HepG2 (cell line): ENCODE measurements around the gene RHOG. TPM values are rescaled to one million over a fixed set of nuclear protein-coding genes. Genes with fewer than 3 reads are reported as not detected.

Experiments used
- BHLHE40 ChIP-seq: IDR thresholded peaks from 2 replicates; pipeline ENCODE4 v1.6.1; 2011; ENCODE audit warnings: low read length, improper control_type of control experiment
- MBD4 ChIP-seq: IDR thresholded peaks from 2 replicates; pipeline ENCODE4 v1.6.1; 2012; ENCODE audit warnings: low read length, inconsistent platforms, borderline replicate concordance
- NCOA5 ChIP-seq: sonication (generic); formaldehyde crosslinking; IDR thresholded peaks from 2 replicates; pipeline ENCODE4 v1.4.0; 2020; ENCODE audit warnings: missing genetic modification reagents
- REL ChIP-seq: sonication (generic); formaldehyde crosslinking; conservative IDR thresholded peaks from 2 replicates; pipeline ENCODE4 v1.8.0; 2022; ENCODE audit warnings: mild to moderate bottlenecking, missing genetic modification reagents, moderate library complexity
- RELA ChIP-seq: sonication (generic); formaldehyde crosslinking; IDR thresholded peaks from 2 replicates; pipeline ENCODE4 v1.4.0; 2020; ENCODE audit warnings: missing genetic modification reagents
- SRF ChIP-seq: IDR thresholded peaks from 2 replicates; pipeline ENCODE4 v1.6.1; 2011; ENCODE audit warnings: mild to moderate bottlenecking, low read depth, low read length, moderate library complexity
- SUZ12 ChIP-seq: fragments of 150-350 bp; IDR thresholded peaks from 2 replicates; pipeline ENCODE4 v1.6.1; 2014; ENCODE audit warnings: low read depth, low read length
- TAF1 ChIP-seq: sonication (generic); formaldehyde crosslinking; IDR thresholded peaks from 2 replicates; pipeline ENCODE4 v1.4.0; 2020; ENCODE audit warnings: missing genetic modification reagents
- TBX3 ChIP-seq: fragments of 450-650 bp; IDR thresholded peaks from 2 replicates; pipeline ENCODE4 v1.6.1; 2017; ENCODE audit warnings: antibody characterized with exemption, mild to moderate bottlenecking, inconsistent platforms, borderline replicate concordance
- TEAD2 ChIP-seq: sonication (generic); formaldehyde crosslinking; IDR thresholded peaks from 2 replicates; pipeline ENCODE4 v1.9.0; 2021; ENCODE audit warnings: missing genetic modification reagents
- ZNF12 ChIP-seq: sonication (generic); formaldehyde crosslinking; IDR thresholded peaks from 2 replicates; pipeline ENCODE4 v1.5.0; 2020; ENCODE audit warnings: missing genetic modification reagents
- ZNF138 ChIP-seq: sonication (generic); formaldehyde crosslinking; IDR thresholded peaks from 2 replicates; pipeline ENCODE4 v1.5.0; 2020; ENCODE audit warnings: mild to moderate bottlenecking, low read depth, missing genetic modification reagents
- ZNF460 ChIP-seq: sonication (generic); formaldehyde crosslinking; IDR thresholded peaks from 2 replicates; pipeline ENCODE4 v1.5.1; 2020; ENCODE audit warnings: missing genetic modification reagents, mild to moderate bottlenecking, borderline replicate concordance
- ZNF547 ChIP-seq: sonication (generic); formaldehyde crosslinking; IDR thresholded peaks from 2 replicates; pipeline ENCODE4 v1.5.1; 2020; ENCODE audit warnings: mild to moderate bottlenecking, missing genetic modification reagents
- ZNF678 ChIP-seq: sonication (generic); formaldehyde crosslinking; IDR thresholded peaks from 2 replicates; pipeline ENCODE4 v1.4.0; 2020; ENCODE audit warnings: mild to moderate bottlenecking, missing genetic modification reagents
- ZNF788 ChIP-seq: sonication (generic); formaldehyde crosslinking; IDR thresholded peaks from 2 replicates; pipeline ENCODE4 v1.5.0; 2020; ENCODE audit warnings: mild to moderate bottlenecking, missing genetic modification reagents, borderline replicate concordance
- ZNF850 ChIP-seq: sonication (generic); formaldehyde crosslinking; conservative IDR thresholded peaks from 2 replicates; pipeline ENCODE4 v1.9.0; 2021; ENCODE audit warnings: mild to moderate bottlenecking, missing genetic modification reagents
- ZSCAN29 ChIP-seq: sonication (generic); formaldehyde crosslinking; conservative IDR thresholded peaks from 2 replicates; pipeline ENCODE4 v1.4.0; 2020; ENCODE audit warnings: mild to moderate bottlenecking, missing genetic modification reagents
- polyA plus RNA-seq, 8 experiments: library from polyadenylated mRNA; depleted of rRNA in 3 of 8; stranded (reverse) in 7 of 8; unstranded in 1 of 8; fragments of >200 nt; fragmentation: Illumina TruSeq in 4 of 8; extraction: Trizol in 4 of 8; gene quantifications; 2 replicates each; pipeline versions ENCODE4 v1.2.1 to v1.2.3, GENCODE V29; 2011 to 2016; ENCODE audit warnings: low read depth in 4 of 8, missing spikeins in 1 of 8, mixed read lengths in 1 of 8; ENCODE audit not compliant: insufficient read depth in 1 of 8
- total RNA-seq, 5 experiments: library from RNA; depleted of rRNA; stranded (reverse); fragments of >200 nt; fragmentation: Illumina TruSeq; extraction: Trizol; gene quantifications; 2 replicates each; pipeline ENCODE4 v1.2.3, GENCODE V29; 2016; ENCODE audit warnings: low read depth in 1 of 5
- TF ChIP-seq, protein P1 (sequence below): sonication (generic); formaldehyde crosslinking; conservative IDR thresholded peaks from 2 replicates; pipeline ENCODE4 v1.4.0; 2020; ENCODE audit warnings: mild to moderate bottlenecking, missing genetic modification reagents, moderate library complexity
- TF ChIP-seq, protein P2 (sequence below): IDR thresholded peaks from 2 replicates; pipeline ENCODE4 v1.4.0; 2020; ENCODE audit warnings: mild to moderate bottlenecking, missing genetic modification reagents
- TF ChIP-seq, protein P3 (sequence below): sonication (generic); formaldehyde crosslinking; IDR thresholded peaks from 2 replicates; pipeline ENCODE4 v1.4.0; 2020; ENCODE audit warnings: mild to moderate bottlenecking, missing genetic modification reagents

The RHOG gene
- total and polyA plus RNA-seq, 2 of the 13 experiments (the other 11 are each of a cell fraction or from before 2014, with no cell fraction given), result 7.7 to 23.4 TPM

DNA sequence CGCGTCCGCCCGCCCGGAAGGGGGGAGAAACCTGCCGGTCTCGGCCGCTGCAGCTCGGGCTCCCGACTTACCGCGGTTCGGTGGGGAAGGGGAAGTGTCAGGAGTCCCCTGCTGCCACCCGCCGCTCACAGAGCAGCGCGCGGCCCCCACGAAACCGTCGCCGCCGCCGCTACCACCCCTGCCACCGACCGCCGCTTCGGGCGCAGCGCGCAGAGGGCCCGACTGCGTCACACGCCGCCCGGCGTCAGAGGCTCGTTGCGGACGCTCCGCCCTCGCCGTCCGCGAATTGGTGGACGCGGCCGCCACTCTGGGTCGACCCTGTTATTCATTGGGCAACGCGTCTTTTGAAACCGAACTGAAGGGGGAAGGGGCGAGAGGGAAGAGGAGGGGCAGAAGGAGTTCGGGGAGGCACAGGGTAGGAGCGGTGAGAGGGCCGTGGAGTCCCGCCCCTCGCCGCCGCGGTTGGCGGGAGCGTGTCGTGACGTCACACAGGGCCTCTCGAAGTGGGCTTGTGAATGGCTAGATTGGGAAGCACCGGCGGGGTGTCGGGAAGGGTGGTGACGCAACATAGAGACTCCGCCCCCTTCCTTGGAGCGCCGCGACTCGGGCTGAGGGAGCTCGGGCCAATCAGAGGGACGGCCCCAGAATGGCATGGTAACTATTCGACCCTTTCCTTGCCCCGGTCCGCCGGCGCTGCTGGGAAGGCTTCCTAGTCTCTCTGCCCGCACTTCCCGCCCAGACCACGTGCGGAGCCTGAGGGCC is 43.2 kb downstream of the RHOG start, which contains the start of gene NUP98 (continued):
- no peak; the same call in 1 of the 2 replicates for TF ChIP-seq ZNF460 (CRISPR knock-in tag)
- no peak for TF ChIP-seq ZNF138 (CRISPR knock-in tag)
- TF ChIP-seq NCOA5, result 0 out of 2 replicates have a peak, but pooled peaks have one; percentile 33
- peak; percentile 78; the same call in 1 of the 2 replicates for TF ChIP-seq ZNF547 (CRISPR knock-in tag)
- TF ChIP-seq ZNF850 (CRISPR knock-in tag), result no peak
- TF ChIP-seq, protein P1, sequence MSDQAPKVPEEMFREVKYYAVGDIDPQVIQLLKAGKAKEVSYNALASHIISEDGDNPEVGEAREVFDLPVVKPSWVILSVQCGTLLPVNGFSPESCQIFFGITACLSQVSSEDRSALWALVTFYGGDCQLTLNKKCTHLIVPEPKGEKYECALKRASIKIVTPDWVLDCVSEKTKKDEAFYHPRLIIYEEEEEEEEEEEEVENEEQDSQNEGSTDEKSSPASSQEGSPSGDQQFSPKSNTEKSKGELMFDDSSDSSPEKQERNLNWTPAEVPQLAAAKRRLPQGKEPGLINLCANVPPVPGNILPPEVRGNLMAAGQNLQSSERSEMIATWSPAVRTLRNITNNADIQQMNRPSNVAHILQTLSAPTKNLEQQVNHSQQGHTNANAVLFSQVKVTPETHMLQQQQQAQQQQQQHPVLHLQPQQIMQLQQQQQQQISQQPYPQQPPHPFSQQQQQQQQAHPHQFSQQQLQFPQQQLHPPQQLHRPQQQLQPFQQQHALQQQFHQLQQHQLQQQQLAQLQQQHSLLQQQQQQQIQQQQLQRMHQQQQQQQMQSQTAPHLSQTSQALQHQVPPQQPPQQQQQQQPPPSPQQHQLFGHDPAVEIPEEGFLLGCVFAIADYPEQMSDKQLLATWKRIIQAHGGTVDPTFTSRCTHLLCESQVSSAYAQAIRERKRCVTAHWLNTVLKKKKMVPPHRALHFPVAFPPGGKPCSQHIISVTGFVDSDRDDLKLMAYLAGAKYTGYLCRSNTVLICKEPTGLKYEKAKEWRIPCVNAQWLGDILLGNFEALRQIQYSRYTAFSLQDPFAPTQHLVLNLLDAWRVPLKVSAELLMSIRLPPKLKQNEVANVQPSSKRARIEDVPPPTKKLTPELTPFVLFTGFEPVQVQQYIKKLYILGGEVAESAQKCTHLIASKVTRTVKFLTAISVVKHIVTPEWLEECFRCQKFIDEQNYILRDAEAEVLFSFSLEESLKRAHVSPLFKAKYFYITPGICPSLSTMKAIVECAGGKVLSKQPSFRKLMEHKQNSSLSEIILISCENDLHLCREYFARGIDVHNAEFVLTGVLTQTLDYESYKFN, result peak; percentile 59
- TF ChIP-seq ZNF788, result peak; percentile 9; the same call in 1 of the 2 replicates
- TF ChIP-seq REL (CRISPR knock-in tag), result 0 out of 2 replicates have a peak, but pooled peaks have one; percentile 59
- peak; percentile 84; the same call in 1 of the 2 replicates for TF ChIP-seq TEAD2
- no peak for TF ChIP-seq ZNF12 (CRISPR knock-in tag)
- TF ChIP-seq MBD4, result no peak
- TF ChIP-seq TAF1 (CRISPR knock-in tag), result peak; percentile 67
- TF ChIP-seq BHLHE40, result no peak
- no peak for TF ChIP-seq SRF
- peak; percentile 30; the same call in 1 of the 2 replicates for TF ChIP-seq ZSCAN29 (CRISPR knock-in tag)
- peak; percentile 68; the same call in 1 of the 2 replicates for TF ChIP-seq ZNF678 (CRISPR knock-in tag)
- TF ChIP-seq, protein P2, sequence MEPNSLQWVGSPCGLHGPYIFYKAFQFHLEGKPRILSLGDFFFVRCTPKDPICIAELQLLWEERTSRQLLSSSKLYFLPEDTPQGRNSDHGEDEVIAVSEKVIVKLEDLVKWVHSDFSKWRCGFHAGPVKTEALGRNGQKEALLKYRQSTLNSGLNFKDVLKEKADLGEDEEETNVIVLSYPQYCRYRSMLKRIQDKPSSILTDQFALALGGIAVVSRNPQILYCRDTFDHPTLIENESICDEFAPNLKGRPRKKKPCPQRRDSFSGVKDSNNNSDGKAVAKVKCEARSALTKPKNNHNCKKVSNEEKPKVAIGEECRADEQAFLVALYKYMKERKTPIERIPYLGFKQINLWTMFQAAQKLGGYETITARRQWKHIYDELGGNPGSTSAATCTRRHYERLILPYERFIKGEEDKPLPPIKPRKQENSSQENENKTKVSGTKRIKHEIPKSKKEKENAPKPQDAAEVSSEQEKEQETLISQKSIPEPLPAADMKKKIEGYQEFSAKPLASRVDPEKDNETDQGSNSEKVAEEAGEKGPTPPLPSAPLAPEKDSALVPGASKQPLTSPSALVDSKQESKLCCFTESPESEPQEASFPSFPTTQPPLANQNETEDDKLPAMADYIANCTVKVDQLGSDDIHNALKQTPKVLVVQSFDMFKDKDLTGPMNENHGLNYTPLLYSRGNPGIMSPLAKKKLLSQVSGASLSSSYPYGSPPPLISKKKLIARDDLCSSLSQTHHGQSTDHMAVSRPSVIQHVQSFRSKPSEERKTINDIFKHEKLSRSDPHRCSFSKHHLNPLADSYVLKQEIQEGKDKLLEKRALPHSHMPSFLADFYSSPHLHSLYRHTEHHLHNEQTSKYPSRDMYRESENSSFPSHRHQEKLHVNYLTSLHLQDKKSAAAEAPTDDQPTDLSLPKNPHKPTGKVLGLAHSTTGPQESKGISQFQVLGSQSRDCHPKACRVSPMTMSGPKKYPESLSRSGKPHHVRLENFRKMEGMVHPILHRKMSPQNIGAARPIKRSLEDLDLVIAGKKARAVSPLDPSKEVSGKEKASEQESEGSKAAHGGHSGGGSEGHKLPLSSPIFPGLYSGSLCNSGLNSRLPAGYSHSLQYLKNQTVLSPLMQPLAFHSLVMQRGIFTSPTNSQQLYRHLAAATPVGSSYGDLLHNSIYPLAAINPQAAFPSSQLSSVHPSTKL (CRISPR knock-in tag), result peak; percentile 39
- TF ChIP-seq SUZ12, result no peak
- no peak for TF ChIP-seq RELA
- TF ChIP-seq, protein P3, sequence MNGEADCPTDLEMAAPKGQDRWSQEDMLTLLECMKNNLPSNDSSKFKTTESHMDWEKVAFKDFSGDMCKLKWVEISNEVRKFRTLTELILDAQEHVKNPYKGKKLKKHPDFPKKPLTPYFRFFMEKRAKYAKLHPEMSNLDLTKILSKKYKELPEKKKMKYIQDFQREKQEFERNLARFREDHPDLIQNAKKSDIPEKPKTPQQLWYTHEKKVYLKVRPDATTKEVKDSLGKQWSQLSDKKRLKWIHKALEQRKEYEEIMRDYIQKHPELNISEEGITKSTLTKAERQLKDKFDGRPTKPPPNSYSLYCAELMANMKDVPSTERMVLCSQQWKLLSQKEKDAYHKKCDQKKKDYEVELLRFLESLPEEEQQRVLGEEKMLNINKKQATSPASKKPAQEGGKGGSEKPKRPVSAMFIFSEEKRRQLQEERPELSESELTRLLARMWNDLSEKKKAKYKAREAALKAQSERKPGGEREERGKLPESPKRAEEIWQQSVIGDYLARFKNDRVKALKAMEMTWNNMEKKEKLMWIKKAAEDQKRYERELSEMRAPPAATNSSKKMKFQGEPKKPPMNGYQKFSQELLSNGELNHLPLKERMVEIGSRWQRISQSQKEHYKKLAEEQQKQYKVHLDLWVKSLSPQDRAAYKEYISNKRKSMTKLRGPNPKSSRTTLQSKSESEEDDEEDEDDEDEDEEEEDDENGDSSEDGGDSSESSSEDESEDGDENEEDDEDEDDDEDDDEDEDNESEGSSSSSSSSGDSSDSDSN (CRISPR knock-in tag), result peak; percentile 86
- TF ChIP-seq TBX3, result peak; percentile 37; the same call in 1 of the 2 replicates
